SH-SY5Y (cell line): Measurements from ENCODE around the gene DIP2C.

Experiments
- GATA2 ChIP-seq: IDR thresholded peaks from 2 replicates; pipeline ENCODE4 v1.6.1; 2011; ENCODE audit warnings: mild to moderate bottlenecking, low read depth, low read length
- GATA3 ChIP-seq: IDR thresholded peaks from 2 replicates; pipeline ENCODE4 v1.6.1; 2011; ENCODE audit warnings: low read depth, mild to moderate bottlenecking, low read length, moderate library complexity

Gene DIP2C

GRCh38 chr10:340646-341045, 348.8 kb downstream of the DIP2C start:
- TF ChIP-seq GATA2 (no peak), GATA3 (no peak)

- TF ChIP-seq GATA3 (no peak), GATA2 (no peak)
These were observed 350.5 kb downstream of the DIP2C start for GRCh38 chr10:339038-339391.

GRCh38 chr10:338171-339037, 351.1 kb downstream of the DIP2C start:
- no peak for TF ChIP-seq GATA3
- no peak for TF ChIP-seq GATA2

- TF ChIP-seq GATA3: no peak
- no peak for TF ChIP-seq GATA2
These were observed 353.2 kb downstream of the DIP2C start for GRCh38 chr10:336247-336646.

- TF ChIP-seq GATA2 (no peak), GATA3 (no peak)
These were observed 354.2 kb downstream of the DIP2C start for GRCh38 chr10:335151-335800.

- TF ChIP-seq GATA3: no peak
- TF ChIP-seq GATA2: no peak
These were observed 358.3 kb downstream of the DIP2C start for GRCh38 chr10:331186-331585.

- no peak for TF ChIP-seq GATA2
- no peak for TF ChIP-seq GATA3
These were observed 359.9 kb downstream of the DIP2C start for GRCh38 chr10:329361-330099.

- TF ChIP-seq GATA3 (no peak), GATA2 (no peak)
These were observed 361.3 kb downstream of the DIP2C start for GRCh38 chr10:327889-328852.

GRCh38 chr10:326894-327635, 362.4 kb downstream of the DIP2C start:
- TF ChIP-seq GATA3 (no peak), GATA2 (no peak)

- no peak for TF ChIP-seq GATA2
- no peak for TF ChIP-seq GATA3
These were observed 363.1 kb downstream of the DIP2C start for GRCh38 chr10:326350-326749.

- TF ChIP-seq GATA3: no peak
- TF ChIP-seq GATA2: no peak
These were observed 364.2 kb downstream of the DIP2C start for GRCh38 chr10:325282-325681.

GRCh38 chr10:324593-324992, 364.9 kb downstream of the DIP2C start:
- TF ChIP-seq GATA2: no peak
- TF ChIP-seq GATA3: no peak
